Breast epithelium (tissue), 3 donors: ENCODE results near the gene DNAJB8.

Experiments used
- POLR2A ChIP-seq: fragments of 450-650 bp; IDR thresholded peaks from one replicate; pipeline ENCODE4 v1.6.1; 2016; ENCODE audit warnings: antibody characterized with exemption, mild to moderate bottlenecking, moderate library complexity
- POLR2AphosphoS5 ChIP-seq, 3 donors: sonication (generic); formaldehyde crosslinking; IDR thresholded peaks; one replicate each; pipeline ENCODE4 v1.6.1; 2017; ENCODE audit warnings: antibody characterized with exemption in 3 of 3
- TF ChIP-seq, protein P1 (sequence below), 3 donors: fragments of 450-650 bp; IDR thresholded peaks; one replicate each; pipeline ENCODE4 v1.5.1; 2016 to 2017; ENCODE audit warnings: antibody characterized with exemption in 3 of 3, mild to moderate bottlenecking in 3 of 3, moderate library complexity in 3 of 3

DNA sequence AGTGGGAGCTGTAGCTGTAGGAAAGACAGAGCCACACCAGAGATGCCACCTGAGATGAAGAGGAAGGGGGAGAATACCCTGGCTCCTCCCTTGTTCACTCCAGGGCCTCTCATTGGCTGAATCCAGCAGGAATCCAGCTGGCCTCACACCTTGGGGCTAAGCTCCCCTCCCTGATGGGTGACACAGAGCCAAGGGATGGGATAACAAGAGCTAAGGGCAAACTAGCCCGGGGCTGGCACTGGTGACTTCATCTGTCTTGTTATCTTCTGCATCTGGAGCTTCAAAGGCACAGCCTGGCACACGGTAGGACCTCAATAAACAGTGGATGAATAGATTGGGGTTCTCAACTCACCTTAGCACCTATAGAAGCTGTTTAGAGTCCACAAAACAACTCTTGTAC lies 40.1 kb upstream of the DNAJB8 start:
- TF ChIP-seq, protein P1, sequence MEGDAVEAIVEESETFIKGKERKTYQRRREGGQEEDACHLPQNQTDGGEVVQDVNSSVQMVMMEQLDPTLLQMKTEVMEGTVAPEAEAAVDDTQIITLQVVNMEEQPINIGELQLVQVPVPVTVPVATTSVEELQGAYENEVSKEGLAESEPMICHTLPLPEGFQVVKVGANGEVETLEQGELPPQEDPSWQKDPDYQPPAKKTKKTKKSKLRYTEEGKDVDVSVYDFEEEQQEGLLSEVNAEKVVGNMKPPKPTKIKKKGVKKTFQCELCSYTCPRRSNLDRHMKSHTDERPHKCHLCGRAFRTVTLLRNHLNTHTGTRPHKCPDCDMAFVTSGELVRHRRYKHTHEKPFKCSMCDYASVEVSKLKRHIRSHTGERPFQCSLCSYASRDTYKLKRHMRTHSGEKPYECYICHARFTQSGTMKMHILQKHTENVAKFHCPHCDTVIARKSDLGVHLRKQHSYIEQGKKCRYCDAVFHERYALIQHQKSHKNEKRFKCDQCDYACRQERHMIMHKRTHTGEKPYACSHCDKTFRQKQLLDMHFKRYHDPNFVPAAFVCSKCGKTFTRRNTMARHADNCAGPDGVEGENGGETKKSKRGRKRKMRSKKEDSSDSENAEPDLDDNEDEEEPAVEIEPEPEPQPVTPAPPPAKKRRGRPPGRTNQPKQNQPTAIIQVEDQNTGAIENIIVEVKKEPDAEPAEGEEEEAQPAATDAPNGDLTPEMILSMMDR (IDR thresholded peaks at IDR 0.05) = no peak
- TF ChIP-seq POLR2AphosphoS5 (IDR thresholded peaks at IDR 0.05) = no peak
- TF ChIP-seq POLR2A = no peak
